HG02571 (cell line): ENCODE measurements around the gene S100A6.
"Not testable (repeated sequence)": the region's sequence is repeated elsewhere in the genome, so short reads cannot be mapped to it uniquely, and the experiment has no call there.

Experiments
- ATAC-seq: cut with Tn5 transposase; IDR thresholded peaks from one replicate; pipeline ENCODE4 v1.9.1; 2021; ENCODE audit warnings: mild to moderate bottlenecking, moderate library complexity; ENCODE audit not compliant: unreplicated experiment

Gene S100A6

GRCh38 chr1:153535242-153536011 lies at the start of gene S100A6:
Gene S100A6, minus strand, starts transcription at chr1:153535991. Its CDS starts 652 bp downstream, at chr1:153535339.
- ATAC-seq: no peak

GRCh38 chr1:153585006-153585405 lies 49.2 kb upstream of the S100A6 start:
- no peak for ATAC-seq

DNA sequence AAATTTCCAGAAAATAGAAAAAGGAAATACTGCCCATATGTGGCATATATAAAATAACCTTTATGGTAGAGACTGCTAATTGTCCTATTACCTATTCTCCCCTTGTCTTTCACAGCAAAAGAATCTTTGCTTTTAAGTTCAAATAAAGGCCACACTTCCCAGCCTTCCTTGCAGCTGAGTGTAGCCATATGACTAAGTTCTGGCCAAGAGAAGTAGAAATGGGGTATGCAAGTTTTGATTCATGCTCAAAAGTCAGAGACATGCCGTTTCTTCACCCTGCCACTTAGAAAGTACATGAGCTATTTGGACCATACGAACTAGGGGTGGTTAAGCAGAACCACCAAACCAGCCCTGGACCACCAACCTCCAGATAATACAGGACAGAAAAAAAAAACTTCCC lies 48.2 kb upstream of the S100A6 start:
- no peak for ATAC-seq

DNA sequence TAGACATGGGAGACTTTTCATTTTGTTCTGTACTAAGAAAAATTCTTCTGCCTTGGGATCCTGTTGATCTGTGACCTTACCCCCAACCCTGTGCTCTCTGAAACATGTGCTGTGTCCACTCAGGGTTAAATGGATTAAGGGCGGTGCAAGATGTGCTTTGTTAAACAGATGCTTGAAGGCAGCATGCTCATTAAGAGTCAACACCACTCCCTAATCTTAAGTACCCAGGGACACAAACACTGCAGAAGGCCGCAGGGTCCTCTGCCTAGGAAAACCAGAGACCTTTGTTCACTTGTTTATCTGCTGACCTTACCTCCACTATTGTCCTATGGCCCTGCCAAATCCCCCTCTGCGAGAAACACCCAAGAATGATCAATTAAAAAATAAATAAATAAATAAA lies 47.7 kb upstream of the S100A6 start:
- ATAC-seq: not testable (repeated sequence)

GRCh38 chr1:153582836-153583235 lies 47.0 kb upstream of the S100A6 start:
- not testable (repeated sequence) for ATAC-seq

DNA sequence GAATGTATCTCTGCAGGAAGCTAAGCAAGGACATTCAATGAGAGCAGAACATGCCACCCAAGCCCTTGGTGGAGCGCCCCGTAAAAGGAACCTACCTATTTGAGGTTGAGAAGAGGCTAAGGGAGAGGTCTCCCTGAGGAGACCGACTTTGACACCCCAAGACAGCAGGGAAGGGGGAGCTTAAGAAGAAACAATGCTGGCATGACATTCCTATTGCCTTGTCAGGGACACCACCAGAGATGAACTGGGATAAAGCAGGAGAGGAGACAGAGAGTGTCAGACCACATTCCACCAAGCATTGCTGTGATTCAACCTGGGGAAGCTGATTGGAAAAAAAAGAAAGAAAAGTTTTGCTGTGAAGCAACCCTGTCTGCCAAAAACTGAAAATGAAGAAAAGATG lies 43.1 kb upstream of the S100A6 start:
- no peak for ATAC-seq

GRCh38 chr1:153578490-153578889 lies 42.7 kb upstream of the S100A6 start:
- ATAC-seq: no peak

- no peak for ATAC-seq
Observed at GRCh38 chr1:153577624-153578051, 41.8 kb upstream of the S100A6 start.

GRCh38 chr1:153577138-153577537 lies 41.3 kb upstream of the S100A6 start:
- ATAC-seq: no peak

GRCh38 chr1:153575497-153575896 lies 39.7 kb upstream of the S100A6 start:
- ATAC-seq: not testable (repeated sequence)

DNA sequence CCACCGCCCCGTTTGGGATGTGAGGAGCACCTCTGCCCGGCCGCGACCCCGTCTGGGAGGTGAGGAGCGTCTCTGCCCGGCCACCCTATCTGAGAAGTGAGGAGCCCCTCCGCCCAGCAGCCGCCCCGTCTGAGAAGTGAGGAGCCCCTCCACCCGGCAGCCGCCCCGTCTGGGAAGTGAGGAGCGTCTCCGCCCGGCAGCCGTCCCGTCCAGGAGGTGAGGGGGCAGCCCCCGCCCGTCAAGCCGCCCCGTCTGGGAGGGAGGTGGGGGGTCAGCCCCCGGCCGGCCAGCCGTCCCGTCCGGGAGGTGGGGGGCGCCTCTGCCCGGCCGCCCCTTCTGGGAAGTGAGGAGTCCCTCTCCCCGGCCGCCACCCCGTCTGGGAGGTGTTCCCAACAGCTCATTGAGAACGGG lies 39.3 kb upstream of the S100A6 start:
- ATAC-seq: not testable (repeated sequence)

DNA sequence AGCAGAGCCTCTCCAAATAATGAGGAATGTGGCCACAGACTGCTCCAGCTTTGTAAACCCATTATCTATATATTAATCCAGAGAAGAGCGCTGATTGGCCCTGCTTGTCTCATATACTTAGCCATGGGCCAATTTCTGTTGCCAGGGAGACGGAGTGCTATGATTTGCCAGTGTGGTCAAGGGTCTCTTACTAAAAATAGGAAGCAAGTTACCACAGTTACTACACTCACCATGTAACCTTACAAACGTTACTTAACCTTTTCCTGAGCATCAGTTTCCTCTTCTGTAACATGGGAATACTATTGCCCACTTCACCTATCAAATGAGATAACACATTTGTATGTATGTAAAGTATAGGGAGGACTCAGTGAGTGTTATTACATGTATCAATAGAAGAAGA lies 37.6 kb upstream of the S100A6 start:
- ATAC-seq: no peak

- ATAC-seq: no peak
Observed at GRCh38 chr1:153572569-153573015, 36.8 kb upstream of the S100A6 start.

- ATAC-seq: no peak
Observed at GRCh38 chr1:153571706-153572105, 35.9 kb upstream of the S100A6 start.

- ATAC-seq: no peak
Observed at GRCh38 chr1:153570874-153571273, 35.1 kb upstream of the S100A6 start.

GRCh38 chr1:153569465-153569864 lies 33.7 kb upstream of the S100A6 start:
- ATAC-seq: no peak

DNA sequence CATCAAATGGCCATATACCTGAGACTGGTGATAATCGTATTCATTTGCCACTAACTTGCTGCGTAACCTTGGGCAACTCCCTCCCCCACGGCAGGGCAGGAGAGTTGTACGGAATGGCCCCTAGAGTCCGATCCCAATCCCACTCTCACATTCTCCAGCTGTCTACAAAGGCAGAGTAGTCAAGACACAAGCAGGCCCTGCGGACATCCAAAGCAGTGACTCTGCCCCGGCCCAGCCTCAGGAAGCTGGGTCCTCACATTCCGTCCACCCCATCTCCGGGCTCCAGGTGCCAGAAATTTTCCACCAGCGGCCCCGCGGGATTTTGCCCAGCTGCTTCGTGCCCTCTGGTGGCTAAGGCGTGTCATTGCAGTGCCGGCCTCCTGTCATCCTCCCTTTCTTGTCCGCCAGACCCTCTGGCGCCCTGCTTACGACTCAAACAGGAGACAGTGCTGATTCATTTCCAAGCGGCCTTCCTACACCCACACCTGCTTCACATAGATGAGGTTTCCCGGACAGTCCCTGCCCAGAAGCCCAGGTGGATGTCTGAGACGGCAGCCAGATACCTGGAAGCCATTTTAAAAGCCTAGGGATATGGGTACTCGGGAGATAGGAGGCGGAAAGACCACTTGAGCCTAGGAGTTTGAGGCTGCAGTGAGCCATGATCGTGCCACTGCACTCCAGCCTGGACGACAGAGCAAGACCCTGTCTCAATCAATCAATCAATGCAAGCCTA lies 32.7 kb upstream of the S100A6 start:
- ATAC-seq: no peak

- no peak for ATAC-seq
Observed at GRCh38 chr1:153567621-153568366, 32.0 kb upstream of the S100A6 start.

- no peak for ATAC-seq
Observed at GRCh38 chr1:153566414-153567371, 30.9 kb upstream of the S100A6 start.
